ENCODE data around the gene BIRC5. TPM values are rescaled to one million over a fixed set of nuclear protein-coding genes. Genes with fewer than 3 reads are reported as not detected.

BIRC5 gene
- total RNA-seq, 4 donors from 2014 or later, result under 0.01 to 2.0 (median 0.13) TPM; not detected in 1

- Histone ChIP-seq H3K27ac (replicated peaks in 1 of 4) (no peak overlapping the region), H3K4me1 (no peaks in the 10 kb centered on the region), H3K4me3 (no peak overlapping the region), H3K36me3 (peaks cover 0 to 48% (median 30%) of the 10 kb centered on the region in 4 donors), H3K9me3 (no peaks in the 10 kb centered on the region), H3K27me3 (no peaks in the 10 kb centered on the region)
- DNase-seq (ENCODE audit: extremely low spot score), result no peak
- WGBS, result 98% methylated on average over 7 of the region's 17 CpGs
- TF ChIP-seq CTCF (IDR thresholded peaks at IDR 0.05) (no peak), POLR2AphosphoS5 (IDR thresholded peaks at IDR 0.05) (no peak), EP300 (IDR thresholded peaks at IDR 0.05) (no peak), POLR2A (IDR thresholded peaks at IDR 0.05; ENCODE audit: low read depth) (no peak)
- intact Hi-C loops (cut with DNase I), result no loop called here
Observed at GRCh38 chr17:78205124-78205775, 8.8 kb upstream of the BIRC5 start.

- intact Hi-C loops (cut with DNase I), result no loop called here
- peaks cover 0 to 44% (median 30%) of the 10 kb centered on the region in 4 donors for H3K36me3 ChIP-seq
- H3K27me3 ChIP-seq, result no peaks in the 10 kb centered on the region
- no peak overlapping the region for H3K27ac ChIP-seq (replicated peaks in 1 of 4)
- TF ChIP-seq POLR2A (IDR thresholded peaks at IDR 0.05; ENCODE audit: low read depth), result no peak
- peak in 1 of 3 experiments; percentile 10 for TF ChIP-seq CTCF (IDR thresholded peaks at IDR 0.05)
- no peak overlapping the region for H3K4me3 ChIP-seq
- WGBS, result 78% methylated on average over 7 of the region's 7 CpGs
- no peaks in the 10 kb centered on the region for H3K9me3 ChIP-seq
- no peak for DNase-seq (ENCODE audit: extremely low spot score)
- no peaks in the 10 kb centered on the region for H3K4me1 ChIP-seq
Observed at GRCh38 chr17:78206298-78206697, 7.8 kb upstream of the BIRC5 start.

- intact Hi-C loops (cut with DNase I), result no loop called here
- 78% methylated on average over 3 of the region's 3 CpGs for WGBS
- Histone ChIP-seq H3K27ac (replicated peaks in 1 of 4) (no peak overlapping the region), H3K36me3 (peaks cover 0 to 28% (median 20%) of the 10 kb centered on the region in 4 donors), H3K27me3 (no peaks in the 10 kb centered on the region), H3K4me1 (peaks cover 0 to under 1% (median 0%) of the 10 kb centered on the region in 4 donors), H3K9me3 (no peaks in the 10 kb centered on the region), H3K4me3 (no peak overlapping the region)
- no peak for TF ChIP-seq CTCF (IDR thresholded peaks at IDR 0.05)
- no peak for TF ChIP-seq POLR2AphosphoS5 (IDR thresholded peaks at IDR 0.05)
- no peak for TF ChIP-seq POLR2A (IDR thresholded peaks at IDR 0.05; ENCODE audit: low read depth)
- TF ChIP-seq EP300 (IDR thresholded peaks at IDR 0.05), result no peak
- no peak for DNase-seq (ENCODE audit: extremely low spot score)
Observed at GRCh38 chr17:78208486-78208885, 5.6 kb upstream of the BIRC5 start.

- Histone ChIP-seq H3K9me3 (no peaks in the 10 kb centered on the region), H3K27ac (replicated peaks in 1 of 4) (no peak overlapping the region), H3K27me3 (no peaks in the 10 kb centered on the region), H3K4me1 (peaks cover 5 to 13% (median 11%) of the 10 kb centered on the region in 4 donors), H3K4me3 (no peak overlapping the region), H3K36me3 (peaks cover 0 to 15% (median 9%) of the 10 kb centered on the region in 4 donors)
- TF ChIP-seq CTCF (IDR thresholded peaks at IDR 0.05) (no peak), POLR2AphosphoS5 (IDR thresholded peaks at IDR 0.05) (no peak), POLR2A (IDR thresholded peaks at IDR 0.05; ENCODE audit: low read depth) (no peak), EP300 (IDR thresholded peaks at IDR 0.05) (no peak)
- no peak for DNase-seq (ENCODE audit: extremely low spot score)
- whole genome bisulfite sequencing, result 89% methylated on average over 10 of the region's 10 CpGs
- intact Hi-C loops (cut with DNase I), result no loop called here
Observed at GRCh38 chr17:78210111-78210510, 3.9 kb upstream of the BIRC5 start.

GRCh38 chr17:78211032-78211431 lies 3.0 kb upstream of the BIRC5 start:
- H3K4me1 ChIP-seq, result peaks cover 5 to 13% (median 11%) of the 10 kb centered on the region in 4 donors
- no peak overlapping the region for H3K4me3 ChIP-seq
- no peaks in the 10 kb centered on the region for H3K9me3 ChIP-seq
- H3K36me3 ChIP-seq, result peaks cover 0 to 6% (median 3%) of the 10 kb centered on the region in 4 donors
- intact Hi-C loops (cut with DNase I), result no loop called here
- H3K27ac ChIP-seq (replicated peaks in 1 of 4), result no peak overlapping the region
- no peaks in the 10 kb centered on the region for H3K27me3 ChIP-seq
- no peak for DNase-seq (ENCODE audit: extremely low spot score)
- no peak for TF ChIP-seq EP300 (IDR thresholded peaks at IDR 0.05)
- TF ChIP-seq CTCF (IDR thresholded peaks at IDR 0.05), result no peak
- TF ChIP-seq POLR2AphosphoS5 (IDR thresholded peaks at IDR 0.05), result no peak
- TF ChIP-seq POLR2A (IDR thresholded peaks at IDR 0.05; ENCODE audit: low read depth), result no peak
- 89% methylated on average over 11 of the region's 11 CpGs for WGBS
